ENCODE results near the gene ADSS1. TPM values are rescaled to one million over a fixed set of nuclear protein-coding genes. Genes with fewer than 3 reads are reported as not detected.

Gene ADSS1
- total and polyA plus RNA-seq, 3 experiments from 2014 or later, result 1.4 to 1.6 (median 1.5) TPM

DNA sequence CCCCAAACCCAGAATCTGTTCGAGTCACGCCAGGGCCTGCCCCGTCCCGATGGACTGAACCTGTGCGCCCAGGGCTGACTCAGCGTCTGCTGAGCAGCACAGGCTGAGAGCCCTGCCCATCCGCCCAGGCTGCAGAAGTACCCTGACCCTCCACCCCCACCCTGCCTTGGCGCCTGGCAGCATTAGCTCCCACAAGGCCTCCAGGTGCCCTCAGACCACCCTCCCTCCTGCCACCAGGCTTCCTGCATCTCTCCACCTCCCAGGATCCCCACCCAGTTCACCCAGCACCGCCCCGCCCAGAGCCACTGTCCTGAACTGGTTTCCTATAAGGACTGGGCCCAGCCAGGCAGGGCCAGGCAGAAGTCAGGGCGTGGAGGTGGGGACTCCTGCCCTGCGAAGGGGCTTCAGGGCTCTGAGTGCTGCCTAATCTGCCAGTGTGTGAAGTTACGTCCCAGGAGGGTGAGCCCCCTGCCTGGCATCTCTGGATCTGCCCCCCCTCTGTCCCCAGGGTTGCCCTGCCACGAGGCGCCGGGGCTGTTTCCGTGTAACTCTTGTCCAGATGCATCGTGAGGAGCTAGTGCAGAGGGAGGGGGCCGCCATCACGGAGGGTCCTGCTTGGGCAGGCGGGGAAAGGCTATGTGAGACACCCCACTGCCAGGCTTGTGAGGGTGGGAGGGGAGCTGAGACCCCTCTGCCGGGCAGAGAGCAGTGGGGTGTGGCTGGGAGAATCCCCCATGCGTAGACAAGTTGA lies 9.1 kb downstream of the ADSS1 start:
- H3K4me3 Mint-ChIP-seq, result no peak overlapping the region
- Histone ChIP-seq H3K27ac (ENCODE audit: low read depth, low read length) (no peak overlapping the region), H3K4me3 (ENCODE audit: low read length) (no peak overlapping the region), H3K27me3 (ENCODE audit: insufficient read depth, low read length, poor library complexity, severe bottlenecking) (no peaks in the 10 kb centered on the region), H3K4me1 (ENCODE audit: insufficient read depth, low read length) (no peaks in the 10 kb centered on the region), H3K36me3 (ENCODE audit: insufficient read depth, low read length) (no peaks in the 10 kb centered on the region), H3K9me3 (ENCODE audit: low read length) (no peaks in the 10 kb centered on the region)
- no peaks in the 10 kb centered on the region for H3K27me3 Mint-ChIP-seq
- no peaks in the 10 kb centered on the region for H3K4me1 Mint-ChIP-seq
- no peaks in the 10 kb centered on the region for H3K36me3 Mint-ChIP-seq
- CTCF ChIA-PET, result interaction anchor here (0.6 kb wide), 1 partner anchor 9 kb away, joined by 3 read pairs; the partner anchor contains the start of gene ADSS1
- POLR2A ChIA-PET, result no interaction called here
- DNase-seq, result no peak
- no peak overlapping the region for H3K27ac Mint-ChIP-seq
- no peaks in the 10 kb centered on the region for H3K9me3 Mint-ChIP-seq

DNA sequence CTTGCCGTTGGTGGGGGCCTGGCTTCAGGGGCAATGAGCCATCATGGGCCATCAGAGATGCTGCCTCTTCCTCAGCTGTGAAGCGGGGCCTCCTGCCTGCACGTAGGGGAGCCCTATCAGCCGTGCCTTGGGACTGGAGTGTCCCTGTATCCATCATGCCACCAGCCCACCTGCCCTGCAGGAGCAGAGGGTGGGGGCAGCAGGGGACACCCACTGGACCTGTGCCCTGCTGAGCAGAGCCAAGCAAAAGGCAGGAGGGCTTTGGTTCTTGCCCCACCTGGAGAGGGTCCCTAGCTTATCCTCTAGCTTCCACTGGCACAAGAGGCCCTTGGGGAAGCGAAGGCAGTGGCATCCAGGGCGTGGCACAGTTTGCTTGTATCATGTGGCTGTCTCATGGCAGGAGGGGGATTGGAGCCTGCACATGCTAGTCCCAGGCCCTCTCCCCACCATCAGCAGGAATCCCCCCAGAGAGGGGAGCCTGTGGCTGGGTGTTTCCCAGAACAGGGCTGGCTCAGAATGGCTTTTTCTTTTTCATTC lies 10.1 kb downstream of the ADSS1 start:
- Histone ChIP-seq H3K27ac (ENCODE audit: low read depth, low read length) (no peak overlapping the region), H3K27me3 (ENCODE audit: insufficient read depth, low read length, poor library complexity, severe bottlenecking) (no peaks in the 10 kb centered on the region), H3K4me3 (ENCODE audit: low read length) (no peak overlapping the region), H3K9me3 (ENCODE audit: low read length) (no peaks in the 10 kb centered on the region), H3K36me3 (ENCODE audit: insufficient read depth, low read length) (no peaks in the 10 kb centered on the region), H3K4me1 (ENCODE audit: insufficient read depth, low read length) (no peaks in the 10 kb centered on the region)
- H3K4me3 Mint-ChIP-seq, result no peak overlapping the region
- no peaks in the 10 kb centered on the region for H3K4me1 Mint-ChIP-seq
- H3K9me3 Mint-ChIP-seq, result no peaks in the 10 kb centered on the region
- POLR2A ChIA-PET, result no interaction called here
- H3K27me3 Mint-ChIP-seq, result no peaks in the 10 kb centered on the region
- CTCF ChIA-PET, result interaction anchor here (1.6 kb wide), 1 partner anchor 11 kb away, joined by 4 read pairs; no protein-coding TSS in a partner anchor
- peak overlapping the region in 1 of 8 donors; percentile 41 for H3K27ac Mint-ChIP-seq
- DNase-seq, result no peak
- H3K36me3 Mint-ChIP-seq, result no peaks in the 10 kb centered on the region

DNA sequence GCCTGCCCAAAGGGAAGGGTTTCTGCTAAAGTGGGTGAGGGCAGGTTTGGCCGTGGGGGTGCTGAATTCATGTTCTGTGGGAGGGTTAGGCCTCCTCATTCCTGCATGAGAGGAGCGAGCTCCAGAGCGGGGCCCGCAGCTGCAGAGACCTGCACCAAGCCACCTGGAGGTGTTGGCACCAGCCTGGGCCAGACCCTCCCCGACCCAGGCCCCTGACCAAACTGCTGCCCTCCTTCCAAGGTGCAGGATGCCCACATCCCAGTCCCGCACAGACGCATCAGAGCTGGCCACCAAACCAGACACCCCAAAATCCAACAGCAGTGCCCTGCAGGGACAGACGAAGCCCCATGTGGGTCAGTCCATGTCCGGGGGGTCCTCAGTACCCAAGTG lies 10.6 kb downstream of the ADSS1 start:
- ChIA-PET POLR2A (no interaction called here), CTCF (interaction anchor here (1.6 kb wide), 1 partner anchor 12 kb away, joined by 4 read pairs; no protein-coding TSS in a partner anchor)
- Histone ChIP-seq H3K36me3 (ENCODE audit: insufficient read depth, low read length) (no peaks in the 10 kb centered on the region), H3K4me1 (ENCODE audit: insufficient read depth, low read length) (no peaks in the 10 kb centered on the region), H3K4me3 (ENCODE audit: low read length) (no peak overlapping the region), H3K27me3 (ENCODE audit: insufficient read depth, low read length, poor library complexity, severe bottlenecking) (no peaks in the 10 kb centered on the region), H3K9me3 (ENCODE audit: low read length) (no peaks in the 10 kb centered on the region), H3K27ac (ENCODE audit: low read depth, low read length) (no peak overlapping the region)
- H3K27ac Mint-ChIP-seq, result no peak overlapping the region
- H3K27me3 Mint-ChIP-seq, result no peaks in the 10 kb centered on the region
- H3K4me3 Mint-ChIP-seq, result no peak overlapping the region
- DNase-seq, result no peak
- no peaks in the 10 kb centered on the region for H3K9me3 Mint-ChIP-seq
- no peaks in the 10 kb centered on the region for H3K36me3 Mint-ChIP-seq
- H3K4me1 Mint-ChIP-seq, result no peaks in the 10 kb centered on the region

DNA sequence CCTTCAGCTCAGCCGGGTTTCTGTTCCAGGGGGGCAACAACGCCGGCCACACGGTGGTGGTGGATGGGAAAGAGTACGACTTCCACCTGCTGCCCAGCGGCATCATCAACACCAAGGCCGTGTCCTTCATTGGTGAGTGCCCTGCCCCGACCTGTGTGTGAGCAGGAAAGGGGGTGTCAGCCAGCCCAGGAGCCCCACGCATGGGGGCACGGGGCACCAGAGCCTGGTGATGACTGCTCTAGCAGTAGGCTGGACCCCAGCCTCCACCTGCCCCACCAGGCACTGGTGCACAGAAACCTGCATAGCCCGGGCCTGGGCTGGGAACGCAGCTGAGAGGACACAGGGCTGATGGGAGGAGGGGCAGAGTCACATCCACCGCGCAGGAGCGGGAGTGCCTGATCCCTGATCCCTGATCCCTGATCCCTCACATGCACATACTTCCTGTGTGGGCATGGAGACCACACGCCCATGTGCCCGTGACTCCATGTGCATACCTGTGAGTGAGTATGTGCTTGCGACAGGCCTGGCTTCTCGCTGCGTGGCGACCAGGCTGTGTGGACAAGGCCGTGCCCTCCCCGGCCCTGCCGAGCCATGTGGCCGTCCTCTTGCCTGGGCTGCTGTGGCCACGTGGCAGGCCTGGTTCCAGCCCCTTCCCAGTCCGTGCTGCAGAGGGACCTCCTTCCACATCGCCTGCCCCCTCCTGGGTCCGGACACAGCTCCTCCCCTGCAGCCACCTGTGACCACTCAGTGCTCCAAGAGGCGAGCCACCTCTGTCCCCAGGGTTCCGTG lies 11.2 kb downstream of the ADSS1 start:
- H3K27ac Mint-ChIP-seq, result no peak overlapping the region
- H3K36me3 Mint-ChIP-seq, result peaks cover 0 to 2% (median 0%) of the 10 kb centered on the region in 3 donors
- no peak overlapping the region for H3K27ac ChIP-seq (ENCODE audit: low read depth, low read length)
- DNase-seq, result no peak
- H3K4me3 Mint-ChIP-seq, result no peak overlapping the region
- no peaks in the 10 kb centered on the region for H3K36me3 ChIP-seq (ENCODE audit: insufficient read depth, low read length)
- no peak overlapping the region for H3K4me3 ChIP-seq (ENCODE audit: low read length)
- no peaks in the 10 kb centered on the region for H3K9me3 Mint-ChIP-seq
- no peaks in the 10 kb centered on the region for H3K27me3 Mint-ChIP-seq
- H3K4me1 Mint-ChIP-seq, result no peaks in the 10 kb centered on the region
- H3K27me3 ChIP-seq (ENCODE audit: insufficient read depth, low read length, poor library complexity, severe bottlenecking), result no peaks in the 10 kb centered on the region
- H3K4me1 ChIP-seq (ENCODE audit: insufficient read depth, low read length), result no peaks in the 10 kb centered on the region
- ChIA-PET CTCF (interaction anchor here (1.6 kb wide), 1 partner anchor 12 kb away, joined by 4 read pairs; no protein-coding TSS in a partner anchor), POLR2A (no interaction called here)
- no peaks in the 10 kb centered on the region for H3K9me3 ChIP-seq (ENCODE audit: low read length)

DNA sequence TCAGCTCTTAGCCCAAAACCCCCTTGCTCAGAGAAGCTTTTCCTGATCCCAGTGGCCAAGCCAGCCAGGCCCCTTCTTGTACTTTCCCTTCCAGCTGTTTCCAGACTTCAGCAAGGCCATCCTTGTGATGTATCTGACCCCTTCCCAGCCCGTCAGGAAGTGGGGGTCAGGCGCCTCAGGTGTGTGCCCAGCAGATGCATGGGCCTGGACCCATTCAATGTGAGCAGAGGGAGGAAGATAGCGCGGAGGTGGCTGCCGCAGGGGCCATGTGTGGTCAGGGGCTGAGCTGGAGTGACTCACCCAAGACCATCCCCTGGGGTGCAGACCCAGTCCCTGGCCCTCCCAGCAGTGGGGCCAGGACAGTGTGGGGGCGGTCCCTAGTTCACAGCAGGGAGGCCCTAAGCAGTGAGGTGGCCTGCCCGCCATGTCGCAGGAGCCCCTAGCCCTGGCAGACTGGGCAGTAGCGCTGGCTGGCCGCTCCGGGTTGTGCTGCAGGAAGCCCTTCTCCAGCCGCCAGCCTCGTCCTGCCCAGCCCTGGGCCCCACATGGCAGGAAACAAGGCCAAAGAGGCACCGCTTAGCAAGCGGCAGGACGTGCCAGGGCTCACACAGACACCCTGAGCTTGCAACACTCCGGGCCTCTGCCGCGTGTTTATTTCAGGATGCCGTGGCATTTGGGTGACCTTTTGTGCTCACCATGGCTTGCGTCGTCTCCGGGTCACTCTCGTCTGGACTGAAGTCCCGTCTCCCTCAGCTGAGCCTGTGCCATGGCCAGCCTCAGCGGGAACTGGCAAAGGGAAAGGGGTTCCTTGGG lies 12.0 kb downstream of the ADSS1 start:
- POLR2A ChIA-PET, result interaction anchor here (0.9 kb wide), 1 partner anchor 9 kb away, joined by 3 read pairs; no protein-coding TSS in a partner anchor
- Histone ChIP-seq H3K4me1 (ENCODE audit: insufficient read depth, low read length) (no peaks in the 10 kb centered on the region), H3K27me3 (ENCODE audit: insufficient read depth, low read length, poor library complexity, severe bottlenecking) (no peaks in the 10 kb centered on the region), H3K27ac (ENCODE audit: low read depth, low read length) (no peak overlapping the region), H3K4me3 (ENCODE audit: low read length) (no peak overlapping the region), H3K9me3 (ENCODE audit: low read length) (no peaks in the 10 kb centered on the region), H3K36me3 (ENCODE audit: insufficient read depth, low read length) (no peaks in the 10 kb centered on the region)
- DNase-seq, result no peak
- Mint-ChIP-seq H3K36me3 (peaks cover 0 to 3% (median 0%) of the 10 kb centered on the region in 3 donors), H3K27me3 (no peaks in the 10 kb centered on the region), H3K27ac (peak overlapping the region in 1 of 8 donors; percentile 32), H3K4me1 (no peaks in the 10 kb centered on the region), H3K9me3 (no peaks in the 10 kb centered on the region), H3K4me3 (no peak overlapping the region)
- CTCF ChIA-PET, result no interaction called here

DNA sequence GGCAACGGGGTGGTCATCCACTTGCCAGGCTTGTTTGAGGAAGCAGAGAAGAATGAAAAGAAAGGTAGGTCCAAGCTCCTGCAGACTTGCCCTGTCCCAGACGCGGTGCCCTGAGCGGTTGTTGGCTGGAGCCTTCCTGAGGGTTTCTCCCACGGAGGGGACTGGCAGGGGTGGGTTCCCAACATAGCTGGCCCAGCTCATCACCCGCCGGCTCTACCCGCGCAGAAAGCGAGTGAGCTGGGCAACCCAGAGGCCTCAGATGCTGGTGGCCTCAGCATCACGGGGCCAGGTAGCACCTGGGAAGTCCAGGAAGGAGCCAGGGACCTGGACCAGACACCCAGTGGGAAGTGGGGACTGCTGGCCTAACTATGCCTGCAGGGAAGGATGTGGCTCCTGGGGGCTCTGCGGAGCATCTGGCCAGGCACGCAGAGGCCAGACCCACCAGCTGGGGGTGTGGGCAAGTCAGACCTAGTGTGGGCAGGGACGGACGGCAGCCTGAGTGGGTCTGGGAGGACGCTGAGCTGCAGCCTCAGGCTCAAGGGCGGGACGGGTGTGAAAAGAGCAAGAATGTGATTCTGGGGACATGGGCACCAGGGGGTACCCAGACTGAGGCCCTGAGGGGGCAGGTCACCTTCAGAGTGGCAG lies 14.5 kb downstream of the ADSS1 start:
- ChIA-PET CTCF (interaction anchor here (1.5 kb wide), 1 partner anchor 17 kb away, joined by 4 read pairs; no protein-coding TSS in a partner anchor), POLR2A (no interaction called here)
- no peak overlapping the region for H3K4me3 Mint-ChIP-seq
- peaks cover 0 to 3% (median 0%) of the 10 kb centered on the region in 3 donors for H3K36me3 Mint-ChIP-seq
- H3K27ac Mint-ChIP-seq, result no peak overlapping the region
- no peaks in the 10 kb centered on the region for H3K4me1 Mint-ChIP-seq
- no peak for DNase-seq
- H3K27me3 ChIP-seq (ENCODE audit: insufficient read depth, low read length, poor library complexity, severe bottlenecking), result no peaks in the 10 kb centered on the region
- no peaks in the 10 kb centered on the region for H3K9me3 ChIP-seq (ENCODE audit: low read length)
- H3K4me1 ChIP-seq (ENCODE audit: insufficient read depth, low read length), result no peaks in the 10 kb centered on the region
- no peaks in the 10 kb centered on the region for H3K27me3 Mint-ChIP-seq
- no peaks in the 10 kb centered on the region for H3K9me3 Mint-ChIP-seq
- no peak overlapping the region for H3K27ac ChIP-seq (ENCODE audit: low read depth, low read length)
- no peaks in the 10 kb centered on the region for H3K36me3 ChIP-seq (ENCODE audit: insufficient read depth, low read length)
- H3K4me3 ChIP-seq (ENCODE audit: low read length), result no peak overlapping the region

DNA sequence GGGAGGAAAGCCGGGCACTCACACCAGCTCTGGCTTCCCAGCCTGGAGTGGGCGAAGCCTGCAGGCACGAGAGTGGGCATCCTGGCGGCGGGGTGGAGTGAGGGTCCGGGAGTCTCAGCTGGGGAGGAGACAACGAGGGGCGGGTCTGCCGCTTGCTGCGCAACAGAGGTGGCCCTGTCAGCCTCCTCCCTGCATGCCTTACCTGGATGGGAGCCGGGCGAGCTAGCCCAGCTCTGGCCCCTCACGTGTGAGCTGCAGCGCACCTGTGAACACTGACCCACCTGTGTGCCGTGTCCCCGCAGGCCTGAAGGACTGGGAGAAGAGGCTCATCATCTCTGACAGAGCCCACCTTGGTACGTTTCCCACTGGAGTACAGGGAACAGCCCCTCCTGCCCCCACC lies 15.0 kb downstream of the ADSS1 start:
- no peaks in the 10 kb centered on the region for H3K27me3 Mint-ChIP-seq
- DNase-seq, result no peak
- no peaks in the 10 kb centered on the region for H3K4me1 ChIP-seq (ENCODE audit: insufficient read depth, low read length)
- peaks cover 0 to 3% (median 0%) of the 10 kb centered on the region in 3 donors for H3K36me3 Mint-ChIP-seq
- no peaks in the 10 kb centered on the region for H3K4me1 Mint-ChIP-seq
- no peak overlapping the region for H3K27ac Mint-ChIP-seq
- H3K27ac ChIP-seq (ENCODE audit: low read depth, low read length), result no peak overlapping the region
- H3K4me3 Mint-ChIP-seq, result no peak overlapping the region
- CTCF ChIA-PET, result no interaction called here
- no peaks in the 10 kb centered on the region for H3K27me3 ChIP-seq (ENCODE audit: insufficient read depth, low read length, poor library complexity, severe bottlenecking)
- no peaks in the 10 kb centered on the region for H3K9me3 Mint-ChIP-seq
- H3K36me3 ChIP-seq (ENCODE audit: insufficient read depth, low read length), result no peaks in the 10 kb centered on the region
- H3K9me3 ChIP-seq (ENCODE audit: low read length), result no peaks in the 10 kb centered on the region
- POLR2A ChIA-PET, result no interaction called here
- no peak overlapping the region for H3K4me3 ChIP-seq (ENCODE audit: low read length)
